ENCODE results near the gene NR3C1. TPM values are rescaled to one million over a fixed set of nuclear protein-coding genes. Genes with fewer than 3 reads are reported as not detected.

NR3C1 gene
- total and polyA plus RNA-seq, 8 donors: 59.2 to 98.0 (median 66.6) TPM

DNA sequence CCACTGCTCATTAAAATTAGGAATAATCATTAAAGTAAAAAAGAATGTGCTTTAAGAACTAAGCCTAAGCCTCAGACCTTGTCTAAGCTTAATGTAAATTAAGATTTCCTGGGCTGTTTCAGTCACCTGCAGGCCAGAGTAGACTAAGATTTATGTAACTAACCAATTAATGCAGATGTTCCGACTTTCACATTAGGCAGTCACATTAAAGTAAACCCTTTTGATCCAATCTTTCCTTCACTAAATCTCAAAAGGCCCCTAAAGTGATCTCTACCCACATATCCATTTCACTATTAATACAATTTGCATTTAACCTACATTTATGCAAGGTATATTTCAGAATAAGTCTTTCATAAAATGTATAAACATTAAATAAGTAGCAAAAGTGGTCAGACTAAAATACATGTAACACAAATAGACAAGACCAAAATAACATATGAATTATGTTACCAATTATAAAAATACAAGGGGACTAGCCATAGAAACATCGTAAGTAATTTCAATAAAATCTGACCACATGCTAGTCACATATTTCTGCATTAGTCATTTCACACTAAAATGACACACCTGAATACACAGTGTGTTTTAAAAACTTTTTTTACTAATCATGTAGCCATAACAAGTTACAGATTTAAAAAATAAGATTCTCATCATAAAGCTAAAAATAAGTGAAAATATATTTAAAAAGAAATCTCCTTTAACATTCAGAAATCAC, 7.7 kb downstream of the NR3C1 start:
- no peaks in the 10 kb centered on the region for H3K27me3 ChIP-seq
- H3K9me3 ChIP-seq: no peaks in the 10 kb centered on the region
- DNase-seq (no peak), ATAC-seq (peak; percentile 39)
- TF ChIP-seq, protein P1, sequence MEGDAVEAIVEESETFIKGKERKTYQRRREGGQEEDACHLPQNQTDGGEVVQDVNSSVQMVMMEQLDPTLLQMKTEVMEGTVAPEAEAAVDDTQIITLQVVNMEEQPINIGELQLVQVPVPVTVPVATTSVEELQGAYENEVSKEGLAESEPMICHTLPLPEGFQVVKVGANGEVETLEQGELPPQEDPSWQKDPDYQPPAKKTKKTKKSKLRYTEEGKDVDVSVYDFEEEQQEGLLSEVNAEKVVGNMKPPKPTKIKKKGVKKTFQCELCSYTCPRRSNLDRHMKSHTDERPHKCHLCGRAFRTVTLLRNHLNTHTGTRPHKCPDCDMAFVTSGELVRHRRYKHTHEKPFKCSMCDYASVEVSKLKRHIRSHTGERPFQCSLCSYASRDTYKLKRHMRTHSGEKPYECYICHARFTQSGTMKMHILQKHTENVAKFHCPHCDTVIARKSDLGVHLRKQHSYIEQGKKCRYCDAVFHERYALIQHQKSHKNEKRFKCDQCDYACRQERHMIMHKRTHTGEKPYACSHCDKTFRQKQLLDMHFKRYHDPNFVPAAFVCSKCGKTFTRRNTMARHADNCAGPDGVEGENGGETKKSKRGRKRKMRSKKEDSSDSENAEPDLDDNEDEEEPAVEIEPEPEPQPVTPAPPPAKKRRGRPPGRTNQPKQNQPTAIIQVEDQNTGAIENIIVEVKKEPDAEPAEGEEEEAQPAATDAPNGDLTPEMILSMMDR (IDR thresholded peaks at IDR 0.05): no peak
- H3K4me3 ChIP-seq: peak overlapping the region in 1 of 2 donors; percentile 80
- intact Hi-C loops (cut with DNase I): no loop called here
- H3K4me1 ChIP-seq: peaks cover 45 to 99% of the 10 kb centered on the region in 2 donors
- H3K36me3 ChIP-seq: peaks cover 0 to 14% of the 10 kb centered on the region in 2 donors
- H3K27ac ChIP-seq: no peak overlapping the region

DNA sequence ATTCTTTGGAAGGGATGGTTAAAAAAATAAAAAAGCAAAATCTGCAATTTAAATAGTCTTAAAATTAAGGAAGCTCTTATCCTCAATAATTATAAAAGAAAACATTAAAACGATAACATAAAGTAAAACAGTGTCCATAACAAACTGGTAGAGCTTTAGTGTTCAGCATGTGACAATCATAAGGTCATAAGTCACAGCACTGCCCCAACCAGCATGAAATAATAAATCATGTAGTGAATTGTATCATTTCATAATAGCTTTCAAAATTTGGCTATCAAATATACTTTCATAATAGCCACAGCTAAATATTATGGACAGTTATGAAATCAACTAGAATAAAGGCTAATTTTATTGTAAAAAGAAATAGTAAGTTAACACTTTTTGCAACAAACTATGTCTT, 10.0 kb downstream of the NR3C1 start:
- Histone ChIP-seq H3K27me3 (no peaks in the 10 kb centered on the region), H3K9me3 (no peaks in the 10 kb centered on the region), H3K36me3 (no peaks in the 10 kb centered on the region), H3K4me3 (no peak overlapping the region), H3K27ac (no peak overlapping the region), H3K4me1 (peaks cover 40 to 98% of the 10 kb centered on the region in 2 donors)
- TF ChIP-seq, protein P1 (IDR thresholded peaks at IDR 0.05): no peak
- intact Hi-C loops (cut with DNase I): no loop called here
- ATAC-seq (no peak), DNase-seq (no peak)

- DNase-seq (no peak), ATAC-seq (no peak)
- Histone ChIP-seq H3K9me3 (peaks cover 0 to 4% of the 10 kb centered on the region in 2 donors), H3K36me3 (no peaks in the 10 kb centered on the region), H3K4me1 (peaks cover 26 to 97% of the 10 kb centered on the region in 2 donors), H3K27ac (no peak overlapping the region), H3K27me3 (no peaks in the 10 kb centered on the region), H3K4me3 (no peak overlapping the region)
- TF ChIP-seq, protein P1 (IDR thresholded peaks at IDR 0.05): no peak
- intact Hi-C loops (cut with DNase I): no loop called here
These were observed 12.5 kb downstream of the NR3C1 start for GRCh38 chr5:143390941-143391340.

GRCh38 chr5:143390258-143390657, 13.2 kb downstream of the NR3C1 start:
- intact Hi-C loops (cut with DNase I): no loop called here
- ATAC-seq: no peak
- no peak for DNase-seq
- Histone ChIP-seq H3K9me3 (peaks cover 0 to 11% of the 10 kb centered on the region in 2 donors), H3K4me3 (no peak overlapping the region), H3K36me3 (peaks cover 0 to 1% of the 10 kb centered on the region in 2 donors), H3K27ac (no peak overlapping the region), H3K27me3 (no peaks in the 10 kb centered on the region), H3K4me1 (peaks cover 19 to 91% of the 10 kb centered on the region in 2 donors)
- TF ChIP-seq, protein P1 (IDR thresholded peaks at IDR 0.05): no peak

GRCh38 chr5:143386725-143387124, 16.8 kb downstream of the NR3C1 start:
- Histone ChIP-seq H3K36me3 (peaks cover 0 to 15% of the 10 kb centered on the region in 2 donors), H3K27ac (no peak overlapping the region), H3K4me1 (peaks cover 11 to 65% of the 10 kb centered on the region in 2 donors), H3K4me3 (no peak overlapping the region), H3K27me3 (no peaks in the 10 kb centered on the region), H3K9me3 (peaks cover 0 to 23% of the 10 kb centered on the region in 2 donors)
- ATAC-seq (peak; percentile 44), DNase-seq (no peak)
- intact Hi-C loops (cut with DNase I): no loop called here
- TF ChIP-seq, protein P1 (IDR thresholded peaks at IDR 0.05): no peak

Measured in left lung (tissue), 10 donors.